Prostate gland (tissue), 2 donors: ENCODE data around the gene GRIK2. TPM values are rescaled to one million over a fixed set of nuclear protein-coding genes. Genes with fewer than 3 reads are reported as not detected.

ENCODE experiments used
- DNase-seq: peaks from one replicate; pipeline ENCODE4 v3.0.0-alpha.2; 2019; ENCODE audit warnings: low spot score
- H3K27ac ChIP-seq, 2 donors: fragments of 200-600 bp; sonication (generic); 2 replicates each; pipeline ENCODE4 v1.5.1; 2017 to 2019
- H3K27me3 ChIP-seq: fragments of 200-600 bp; sonication (generic); replicated peaks from 2 replicates; pipeline ENCODE4 v1.5.1; 2019; ENCODE audit not compliant: insufficient read depth
- H3K36me3 ChIP-seq, 2 donors: fragments of 200-600 bp; sonication (generic); 1 replicate in 1 of 2; 2 replicates in 1 of 2; pipeline versions ENCODE4 v1.5.1 to v1.8.1; 2017 to 2019
- H3K4me1 ChIP-seq: fragments of 200-600 bp; sonication (generic); replicated peaks from 2 replicates; pipeline ENCODE4 v1.5.1; 2019
- H3K4me3 ChIP-seq, 2 donors: fragments of 200-600 bp; sonication (generic); 2 replicates each; pipeline ENCODE4 v1.5.1; 2017 to 2019
- H3K9me3 ChIP-seq: fragments of 200-600 bp; sonication (generic); 2 replicates; pipeline ENCODE4 v1.5.1; 2017
- CTCF ChIP-seq, 4 experiments: fragments of 200-600 bp in 2 of 4; fragments of 450-650 bp in 2 of 4; sonication (generic) in 2 of 4; IDR thresholded peaks; 1 replicate in 3 of 4; 2 replicates in 1 of 4; pipeline ENCODE4 v1.5.1; 2016 to 2019; ENCODE audit warnings: antibody characterized with exemption in 4 of 4, mild to moderate bottlenecking in 2 of 4, moderate library complexity in 2 of 4
- POLR2A ChIP-seq: fragments of 450-650 bp; IDR thresholded peaks from one replicate; pipeline ENCODE4 v1.6.1; 2016; ENCODE audit warnings: antibody characterized with exemption, mild to moderate bottlenecking
- POLR2AphosphoS5 ChIP-seq: sonication (generic); formaldehyde crosslinking; IDR thresholded peaks from one replicate; pipeline ENCODE4 v1.6.1; 2017; ENCODE audit warnings: antibody characterized with exemption
- WGBS: methylation state at CpG from one replicate; pipeline ENCODE4 v1.1.5; 2018; 5-methylcytosine and 5-hydroxymethylcytosine counted together
- intact Hi-C: fragments of 100-400 bp; cut with DNase I; formaldehyde crosslinking; loops from one replicate; pipeline ENCODE4 v1.14.2; 2022
- total RNA-seq, 2 donors: library from RNA; depleted of rRNA; stranded (reverse); fragments of >200 nt; gene quantifications; one replicate each; pipeline ENCODE4 v1.1.0, GENCODE V29; 2016

The GRIK2 gene
- total RNA-seq, 2 donors from 2014 or later, result 2.6 to 15.7 TPM

DNA sequence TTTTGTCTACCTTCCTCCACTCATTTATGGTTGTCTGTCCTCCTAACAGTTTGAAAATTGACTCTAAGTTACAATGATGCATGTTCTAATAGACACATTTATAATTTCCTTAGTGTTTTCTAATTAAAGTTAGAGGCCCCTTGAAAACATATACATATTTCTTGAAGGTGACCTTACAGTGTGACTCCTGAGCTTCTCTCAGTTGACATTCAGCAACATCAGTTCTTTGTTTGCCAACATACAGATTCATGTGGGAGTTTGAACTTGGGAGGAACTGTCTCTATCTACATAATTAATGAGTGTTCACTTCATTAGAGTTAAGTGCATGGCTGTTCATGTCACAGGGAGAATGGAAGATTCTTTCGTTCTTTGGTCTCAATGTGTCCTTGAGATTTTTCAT is 658.2 kb downstream of the GRIK2 start:
- intact Hi-C loops, result no loop called here
- Histone ChIP-seq H3K27me3 (no peaks in the 10 kb centered on the region), H3K4me3 (no peak overlapping the region), H3K4me1 (no peaks in the 10 kb centered on the region), H3K36me3 (no peaks in the 10 kb centered on the region), H3K9me3 (no peaks in the 10 kb centered on the region), H3K27ac (no peak overlapping the region)
- 86% methylated on average over 1 of the region's 1 CpG for WGBS
- no peak for DNase-seq
- TF ChIP-seq POLR2A (no peak), POLR2AphosphoS5 (no peak), CTCF (IDR thresholded peaks at IDR 0.05) (no peak)

- Histone ChIP-seq H3K27me3 (no peaks in the 10 kb centered on the region), H3K4me3 (no peak overlapping the region), H3K9me3 (no peaks in the 10 kb centered on the region), H3K36me3 (no peaks in the 10 kb centered on the region), H3K27ac (no peak overlapping the region), H3K4me1 (no peaks in the 10 kb centered on the region)
- intact Hi-C loops, result no loop called here
- DNase-seq, result no peak
- WGBS, result 53% methylated on average over 1 of the region's 1 CpG
- TF ChIP-seq POLR2A, result no peak
- TF ChIP-seq CTCF (IDR thresholded peaks at IDR 0.05), result no peak
- no peak for TF ChIP-seq POLR2AphosphoS5
These were observed 670.6 kb downstream of the GRIK2 start for GRCh38 chr6:102064142-102064541.

DNA sequence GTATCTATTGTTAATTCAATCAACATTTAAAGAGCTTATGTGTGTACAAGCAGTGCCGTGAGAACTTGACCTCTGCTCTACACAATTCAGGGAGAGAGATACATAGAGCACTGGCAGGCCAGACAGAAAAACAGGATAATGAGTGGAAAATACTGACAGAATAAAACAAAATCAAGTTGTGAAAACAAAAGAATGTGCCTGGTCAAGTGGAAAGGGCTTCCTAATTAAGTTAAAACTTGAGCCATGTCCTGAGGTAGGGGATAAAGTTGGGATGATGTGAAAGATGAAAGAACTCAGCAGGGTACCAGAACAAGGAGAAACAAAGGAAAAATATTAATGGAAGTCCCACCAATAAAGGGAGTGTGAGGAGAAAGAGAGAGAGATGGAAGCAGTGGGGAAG is 672.8 kb downstream of the GRIK2 start:
- no peaks in the 10 kb centered on the region for H3K36me3 ChIP-seq
- no peaks in the 10 kb centered on the region for H3K4me1 ChIP-seq
- H3K27me3 ChIP-seq, result no peaks in the 10 kb centered on the region
- intact Hi-C loops, result no loop called here
- TF ChIP-seq CTCF (IDR thresholded peaks at IDR 0.05) (no peak), POLR2A (no peak), POLR2AphosphoS5 (no peak)
- no peak for DNase-seq
- H3K27ac ChIP-seq, result no peak overlapping the region
- no peaks in the 10 kb centered on the region for H3K9me3 ChIP-seq
- H3K4me3 ChIP-seq, result no peak overlapping the region
- 81% methylated on average over 1 of the region's 1 CpG for WGBS

DNA sequence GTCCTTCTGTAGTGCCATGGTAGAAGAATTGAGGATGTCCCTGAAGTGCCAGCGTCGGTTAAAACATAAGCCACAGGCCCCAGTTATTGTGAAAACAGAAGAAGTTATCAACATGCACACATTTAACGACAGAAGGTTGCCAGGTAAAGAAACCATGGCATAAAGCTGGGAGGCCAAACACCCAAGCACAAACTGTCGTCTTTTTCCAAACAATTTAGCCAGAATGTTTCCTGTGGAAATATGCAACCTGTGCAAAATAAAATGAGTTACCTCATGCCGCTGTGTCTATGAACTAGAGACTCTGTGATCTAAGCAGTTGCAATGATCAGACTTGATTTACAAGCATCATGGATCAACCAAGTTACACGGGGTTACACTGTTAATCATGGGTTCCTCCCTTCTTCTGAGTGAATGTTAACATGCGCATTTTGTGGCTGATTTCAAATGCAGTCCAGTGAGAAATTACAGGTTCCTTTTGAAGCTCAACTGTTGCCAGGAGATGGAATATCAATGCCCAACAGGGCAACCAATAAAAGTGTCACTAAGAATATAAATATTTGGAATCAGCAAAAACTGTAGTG is 674.9 kb downstream of the GRIK2 start:
- no peaks in the 10 kb centered on the region for H3K9me3 ChIP-seq
- no peaks in the 10 kb centered on the region for H3K27me3 ChIP-seq
- H3K4me1 ChIP-seq, result no peaks in the 10 kb centered on the region
- intact Hi-C loops, result no loop called here
- H3K27ac ChIP-seq, result no peak overlapping the region
- H3K36me3 ChIP-seq, result no peaks in the 10 kb centered on the region
- TF ChIP-seq CTCF (IDR thresholded peaks at IDR 0.05), result no peak
- TF ChIP-seq POLR2AphosphoS5, result no peak
- no peak for TF ChIP-seq POLR2A
- H3K4me3 ChIP-seq, result no peak overlapping the region
- DNase-seq, result no peak
- WGBS, result 55% methylated on average over 7 of the region's 7 CpGs

DNA sequence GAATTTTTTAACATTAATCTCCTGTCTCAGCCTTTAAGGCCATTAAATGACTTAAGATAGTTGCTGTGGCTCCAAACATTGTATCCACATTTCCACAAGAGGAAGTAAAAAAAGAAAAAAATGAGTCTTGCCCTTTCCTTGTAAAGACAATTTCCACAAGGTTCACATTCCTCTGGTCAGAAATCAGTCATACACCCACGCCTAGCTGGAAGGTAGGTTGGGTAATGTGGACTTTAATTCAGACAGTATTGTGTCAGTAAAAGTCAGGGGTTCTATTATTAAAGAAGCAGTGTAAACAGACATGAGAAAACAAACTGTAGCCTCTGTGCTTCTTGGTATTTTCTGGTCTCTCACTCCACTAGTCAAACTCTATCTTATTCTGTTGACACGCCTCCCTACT is 682.0 kb downstream of the GRIK2 start:
- intact Hi-C loops, result no loop called here

More for the DNA sequence above, 682.0 kb downstream of the GRIK2 start:
- TF ChIP-seq POLR2A, result no peak
- no peak for TF ChIP-seq POLR2AphosphoS5
- TF ChIP-seq CTCF (IDR thresholded peaks at IDR 0.05), result no peak
- DNase-seq, result no peak
- H3K36me3 ChIP-seq, result no peaks in the 10 kb centered on the region
- H3K27ac ChIP-seq, result no peak overlapping the region
- H3K9me3 ChIP-seq, result no peaks in the 10 kb centered on the region
- no peaks in the 10 kb centered on the region for H3K27me3 ChIP-seq
- no peak overlapping the region for H3K4me3 ChIP-seq
- no peaks in the 10 kb centered on the region for H3K4me1 ChIP-seq
- WGBS, result 60% methylated on average over 2 of the region's 2 CpGs
